HG03565 (cell line): Measurements from ENCODE around the gene CCDC134.
A peak's percentile ranks its signal among the peaks of the same experiment; 100 is the strongest.

Source experiments
- ATAC-seq: cut with Tn5 transposase; IDR thresholded peaks from one replicate; pipeline ENCODE4 v1.9.1; 2021; ENCODE audit warnings: mild to moderate bottlenecking, moderate library complexity; ENCODE audit not compliant: unreplicated experiment

CCDC134 gene

DNA sequence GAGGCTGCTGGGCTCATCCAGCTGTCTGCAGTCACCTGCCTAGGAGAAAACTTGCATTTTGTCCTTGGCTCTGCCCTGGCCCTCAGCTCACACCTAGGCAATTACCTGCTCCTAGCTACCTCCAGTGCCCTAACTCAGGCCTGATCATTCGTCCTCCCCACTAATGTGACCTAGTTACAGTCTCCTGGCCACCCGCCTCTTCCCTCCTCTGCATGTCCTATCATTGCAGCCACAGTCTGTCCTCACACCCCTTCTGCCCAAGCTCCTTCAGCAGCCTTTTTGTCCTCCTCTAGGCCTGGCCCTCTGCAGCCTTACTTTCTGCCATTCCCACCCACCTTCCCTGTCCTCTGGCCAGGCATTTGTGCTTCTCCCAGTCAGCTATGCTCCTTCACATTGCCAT lies 17.7 kb upstream of the CCDC134 start:
- no peak for ATAC-seq

DNA sequence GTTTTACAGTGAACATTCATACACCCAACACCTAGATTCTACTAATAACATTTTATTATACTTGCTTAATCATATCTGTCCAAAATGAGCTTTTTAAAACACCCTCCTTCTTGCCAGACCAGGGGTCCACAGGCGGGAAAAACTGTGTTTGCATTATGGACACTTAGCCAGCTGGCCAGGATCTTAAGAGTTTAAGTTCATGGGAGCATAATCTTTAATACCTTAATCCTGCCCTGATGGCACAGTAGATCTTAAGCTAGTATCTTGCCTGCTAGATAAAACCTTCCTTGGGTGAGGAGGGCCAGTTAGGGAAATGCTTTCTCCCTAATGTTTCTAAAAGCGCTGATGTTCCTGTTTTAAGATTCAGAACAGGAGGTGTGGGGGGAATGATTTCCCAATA lies 13.1 kb upstream of the CCDC134 start:
- no peak for ATAC-seq

DNA sequence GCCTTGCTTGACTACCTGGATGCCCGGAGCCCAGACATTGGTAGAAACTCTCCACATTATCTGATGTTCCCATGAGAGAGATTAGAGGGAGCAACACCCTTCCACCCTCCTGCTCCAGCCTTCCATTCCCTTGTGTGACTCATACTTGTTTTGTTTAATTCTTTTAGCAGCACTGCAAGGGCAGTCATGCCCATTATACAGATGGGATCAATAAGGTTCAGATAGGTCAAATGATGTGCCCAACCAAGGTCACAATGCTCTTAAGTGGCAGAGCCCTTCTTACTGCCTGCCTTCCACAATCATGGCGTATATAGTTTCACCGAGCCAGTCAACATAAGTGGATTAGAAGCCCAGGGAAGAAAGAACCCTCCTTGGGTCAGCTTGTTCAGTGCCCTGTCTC lies 6.6 kb upstream of the CCDC134 start:
- no peak for ATAC-seq

DNA sequence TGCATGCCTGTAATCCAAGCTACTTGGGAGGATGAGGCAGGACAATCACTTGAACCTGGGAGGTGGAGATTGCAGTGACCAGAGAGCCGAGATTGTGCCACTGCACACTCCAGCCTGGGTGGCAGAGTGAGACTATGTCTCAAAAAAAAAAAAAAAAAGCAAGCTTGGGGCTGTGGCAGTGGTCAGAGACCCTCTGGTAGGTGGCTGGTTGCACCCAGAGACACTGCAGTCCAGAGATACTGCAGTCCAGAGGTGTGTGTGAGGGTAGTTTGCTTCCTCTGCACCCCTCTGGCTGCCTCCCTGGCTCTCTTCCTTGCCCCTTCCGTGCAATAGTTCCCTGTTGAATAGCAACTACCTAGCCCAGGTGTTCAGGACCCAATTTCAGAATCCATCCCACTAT lies 1.7 kb upstream of the CCDC134 start:
- ATAC-seq: no peak

DNA sequence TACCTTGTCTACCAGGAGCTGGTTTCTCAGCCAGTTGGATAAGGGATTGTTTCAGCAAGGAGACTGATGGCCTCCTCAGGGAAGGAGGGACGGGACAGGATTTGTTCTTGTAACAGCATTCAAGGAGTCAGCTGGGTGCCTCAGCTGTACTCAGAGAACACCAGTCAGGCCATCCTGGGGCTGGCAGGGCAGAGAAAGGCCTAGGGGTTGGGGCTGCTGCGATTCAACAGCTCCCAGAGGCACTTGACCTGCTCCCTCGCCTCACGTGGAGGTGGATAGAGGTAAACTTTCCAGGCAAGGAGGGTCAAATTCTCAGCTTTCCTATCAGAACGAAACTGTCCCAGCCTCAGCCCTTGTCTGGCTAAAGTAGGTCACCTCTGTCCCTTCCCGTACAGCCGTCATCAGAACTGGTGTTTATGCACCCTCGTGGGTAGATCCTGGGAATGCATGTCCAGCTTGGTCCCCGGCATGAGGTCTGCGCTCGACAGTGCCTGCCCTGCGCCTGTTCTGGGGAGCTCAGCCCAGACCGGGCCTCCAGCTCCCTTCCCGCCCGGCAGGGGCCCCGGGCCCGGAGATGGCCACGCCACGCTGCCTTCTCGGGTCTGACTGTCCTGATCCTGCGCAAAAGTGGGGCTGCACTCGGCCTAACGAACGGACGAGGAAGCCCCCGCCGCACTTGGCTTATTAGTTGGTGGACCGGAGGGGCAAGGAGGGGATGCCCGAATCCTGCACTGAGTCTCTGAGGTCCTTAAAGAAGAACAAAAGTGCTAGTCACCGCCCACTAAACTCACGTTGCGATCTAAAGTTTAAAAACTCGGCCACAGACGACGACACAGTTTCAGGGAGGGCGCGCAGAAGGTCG lies 762 bp upstream of the CCDC134 start:
- ATAC-seq: peak; percentile 5

DNA sequence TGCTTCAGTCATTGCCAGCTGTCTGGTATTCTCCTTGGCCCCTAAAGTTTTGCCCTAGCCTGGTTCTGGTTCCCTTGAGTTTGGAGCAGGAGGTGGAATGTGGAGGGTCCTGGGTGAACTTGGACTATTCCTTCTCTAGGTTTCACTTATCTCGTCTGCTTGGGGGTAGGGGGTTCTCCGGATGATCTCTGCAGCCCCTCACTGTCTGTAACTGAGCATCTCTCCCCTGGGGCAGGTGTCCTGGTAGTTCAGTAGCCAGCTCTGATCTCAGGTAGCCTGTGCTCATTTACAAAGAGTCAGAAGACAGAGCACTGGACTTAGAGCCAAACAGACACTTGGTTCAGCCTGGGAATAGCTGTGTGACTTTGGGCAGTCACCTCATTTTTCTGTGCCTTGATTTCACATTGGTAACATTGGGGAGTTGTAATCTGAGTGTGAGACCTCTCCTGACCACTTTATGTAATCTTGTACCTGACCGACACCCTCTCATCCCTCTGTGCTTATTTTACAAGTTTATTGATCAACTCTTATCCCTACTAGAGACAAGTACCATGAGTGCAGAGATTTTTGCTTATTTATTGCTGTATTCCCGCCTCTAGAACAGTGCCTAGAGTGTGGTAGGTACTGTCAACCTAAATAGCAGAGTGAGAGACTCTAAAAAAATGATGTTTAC lies 804 bp downstream of the CCDC134 start:
- ATAC-seq: no peak

DNA sequence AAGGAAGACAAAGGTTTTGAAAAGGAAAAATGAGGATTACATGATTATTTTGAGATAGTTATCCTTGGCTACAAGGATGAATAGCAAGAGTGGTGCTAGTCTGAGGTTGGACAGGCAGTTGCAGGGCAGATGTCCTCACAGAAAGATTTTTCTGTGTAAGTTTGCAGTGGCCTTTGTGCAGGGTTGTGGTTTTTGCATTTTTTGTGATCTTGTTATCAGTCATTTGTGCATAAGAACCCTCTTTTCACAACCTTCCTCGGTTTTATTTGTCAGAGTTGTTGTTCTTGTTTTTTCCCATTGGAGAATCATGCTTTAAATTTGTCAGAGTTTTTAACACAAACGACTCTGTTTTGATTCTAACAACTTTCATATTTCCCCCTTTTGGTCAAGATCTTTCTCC lies 1.4 kb downstream of the CCDC134 start:
- ATAC-seq: no peak

DNA sequence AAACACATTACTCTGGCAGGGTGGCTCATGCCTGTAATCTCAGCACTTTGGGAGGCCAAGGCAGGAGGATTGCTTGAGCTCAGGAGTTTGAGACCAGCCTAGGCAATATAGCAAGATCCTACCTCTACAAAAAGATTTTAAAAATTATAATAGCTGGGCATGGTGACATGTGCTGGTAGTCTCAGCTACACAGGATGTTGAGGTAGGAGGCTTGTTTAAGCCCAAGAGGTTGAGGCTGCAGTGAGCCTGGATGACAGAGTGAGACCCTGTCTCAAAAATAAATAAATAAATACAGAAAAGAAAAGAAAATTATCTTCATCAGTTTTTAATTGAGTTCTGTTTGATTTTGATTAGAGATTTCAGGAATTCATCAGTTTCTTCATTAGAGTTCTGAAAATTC lies 5.2 kb downstream of the CCDC134 start:
- no peak for ATAC-seq

DNA sequence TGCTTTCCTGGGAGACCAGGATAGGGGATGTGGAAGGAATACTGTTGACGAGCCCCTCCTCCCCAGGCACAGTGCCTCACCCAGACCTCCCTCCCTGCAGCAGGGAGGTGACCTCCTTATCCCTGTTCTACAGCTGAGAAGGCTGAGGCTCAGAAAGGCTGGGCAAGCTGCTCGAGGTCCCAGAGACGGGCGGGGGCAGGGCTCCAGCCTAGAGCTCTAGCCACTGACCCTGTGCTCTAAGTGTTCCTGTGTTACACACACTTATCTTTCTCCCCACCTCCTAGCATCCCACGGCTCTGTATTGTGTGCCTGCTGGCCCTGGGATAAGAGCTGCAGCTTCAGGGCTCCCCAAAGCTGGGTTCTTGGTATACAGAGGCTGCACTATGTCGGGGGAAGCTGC lies 7.9 kb downstream of the CCDC134 start:
- no peak for ATAC-seq

DNA sequence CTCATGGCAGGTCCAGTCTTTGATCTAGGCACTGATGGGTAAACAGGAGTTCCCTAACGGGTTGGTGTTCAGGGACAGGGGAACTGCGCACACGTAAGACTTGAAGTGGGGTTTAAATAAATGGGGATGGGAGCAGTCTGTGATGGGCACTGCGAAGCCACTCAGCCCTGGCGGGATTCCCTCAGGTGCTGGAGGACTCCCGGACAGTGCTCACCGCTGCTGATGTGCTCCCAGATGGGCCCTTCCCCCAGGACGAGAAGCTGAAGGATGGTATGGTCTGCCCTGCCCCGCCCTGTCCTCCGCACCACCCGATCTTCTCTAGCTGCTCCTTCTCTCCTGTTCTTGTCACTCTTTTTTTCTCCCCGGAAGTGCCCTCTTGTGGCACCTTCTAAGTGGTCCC lies 9.5 kb downstream of the CCDC134 start:
- no peak for ATAC-seq

DNA sequence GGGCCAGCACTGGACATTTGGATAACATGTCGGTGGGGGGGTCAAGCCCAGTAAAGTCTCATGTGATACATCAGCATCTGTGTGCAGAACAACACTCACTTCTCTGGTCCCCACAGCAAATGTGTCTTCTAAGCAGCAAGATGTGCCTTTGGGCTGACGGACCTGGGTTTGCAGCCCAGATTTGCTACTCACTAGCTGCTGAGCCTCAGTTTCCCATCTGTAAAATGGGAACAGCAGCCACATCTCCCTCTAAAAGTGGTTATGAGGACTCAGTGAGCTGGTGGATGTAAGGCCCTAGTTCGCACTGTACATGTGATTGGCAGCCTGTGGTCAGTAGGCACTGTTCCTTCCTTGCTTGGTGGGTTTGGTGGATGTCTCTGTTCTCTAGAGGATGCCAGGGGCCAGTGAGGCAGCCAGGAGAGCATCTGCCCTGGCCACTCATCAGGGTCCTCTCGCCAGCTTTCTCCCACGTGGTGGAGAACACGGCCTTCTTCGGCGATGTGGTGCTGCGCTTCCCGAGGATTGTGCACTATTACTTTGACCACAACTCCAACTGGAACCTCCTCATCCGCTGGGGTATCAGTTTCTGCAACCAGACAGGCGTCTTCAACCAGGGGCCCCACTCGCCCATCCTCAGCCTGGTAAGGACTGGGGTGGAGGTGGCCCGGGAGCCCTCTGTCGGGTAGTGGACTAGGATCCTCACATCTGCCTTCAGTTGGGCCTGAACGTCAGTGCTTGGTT lies 12.5 kb downstream of the CCDC134 start:
- ATAC-seq: no peak

DNA sequence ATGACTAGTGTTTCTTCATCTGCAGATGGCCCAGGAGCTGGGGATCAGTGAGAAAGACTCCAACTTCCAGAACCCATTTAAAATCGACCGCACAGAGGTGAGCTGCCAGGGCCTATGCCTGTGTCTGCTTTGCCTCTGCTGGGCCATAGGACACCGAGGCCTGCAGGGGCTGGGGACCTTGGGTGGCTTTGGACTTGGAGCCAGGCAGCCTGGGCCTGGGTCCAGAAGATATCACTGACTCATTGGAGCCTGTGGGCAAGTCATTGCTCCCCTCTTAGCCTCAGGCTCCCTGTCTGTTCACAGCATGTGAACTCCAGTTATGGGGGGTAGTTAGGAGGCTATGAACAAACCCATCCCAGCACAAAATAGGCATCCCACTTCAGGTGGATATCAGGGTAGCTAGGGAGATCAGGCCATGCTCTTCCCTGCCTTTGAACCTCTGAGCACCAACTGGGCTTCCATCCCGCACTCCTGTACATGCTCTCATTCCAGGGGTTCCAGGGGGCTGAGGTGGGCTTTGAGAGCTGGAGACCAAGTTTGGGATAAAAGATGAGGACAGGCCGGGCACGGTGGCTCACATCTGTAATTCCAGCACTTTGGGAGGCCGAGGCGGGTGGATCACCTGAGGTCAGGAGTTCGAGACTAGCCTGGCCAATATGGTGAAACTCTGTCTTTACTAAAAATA lies 13.4 kb downstream of the CCDC134 start:
- no peak for ATAC-seq

DNA sequence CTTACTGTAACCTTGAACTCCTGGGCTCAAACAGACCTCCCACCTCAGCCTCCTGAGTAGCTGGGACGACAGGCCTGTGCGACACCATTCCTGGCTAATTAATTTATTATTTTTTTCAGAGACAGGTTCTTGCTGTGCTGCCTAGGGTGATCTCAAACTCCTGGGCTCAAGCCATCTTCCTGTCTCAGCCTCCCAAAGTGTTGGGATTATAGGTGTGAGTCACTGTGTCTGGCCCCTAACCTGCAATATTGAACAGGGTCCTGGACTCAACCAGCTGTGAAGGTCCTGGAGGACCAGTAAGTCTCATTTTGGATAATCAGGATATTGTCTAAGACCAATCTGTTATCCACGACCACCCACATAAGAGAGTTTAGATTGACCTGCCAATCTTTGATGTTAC lies 15.2 kb downstream of the CCDC134 start:
- ATAC-seq: no peak

DNA sequence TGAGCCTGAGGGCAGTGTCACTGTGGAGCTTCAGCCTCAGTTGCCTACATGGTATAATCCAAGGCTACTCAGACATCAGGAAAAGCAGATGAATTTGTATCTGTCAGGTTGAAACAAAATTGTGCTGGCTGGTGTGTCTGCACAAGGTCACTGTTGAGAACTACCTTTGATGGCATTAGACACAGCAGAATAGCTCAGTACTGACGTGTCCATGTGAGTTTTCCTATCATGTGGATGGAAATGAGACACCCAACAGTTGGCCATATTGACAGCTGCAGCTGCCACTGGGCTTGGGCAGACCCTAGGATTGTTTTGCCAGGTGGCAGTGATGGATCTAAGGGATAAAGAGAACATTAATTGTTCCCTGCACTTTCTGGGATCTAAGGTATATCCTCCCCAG lies 15.8 kb downstream of the CCDC134 start:
- no peak for ATAC-seq

DNA sequence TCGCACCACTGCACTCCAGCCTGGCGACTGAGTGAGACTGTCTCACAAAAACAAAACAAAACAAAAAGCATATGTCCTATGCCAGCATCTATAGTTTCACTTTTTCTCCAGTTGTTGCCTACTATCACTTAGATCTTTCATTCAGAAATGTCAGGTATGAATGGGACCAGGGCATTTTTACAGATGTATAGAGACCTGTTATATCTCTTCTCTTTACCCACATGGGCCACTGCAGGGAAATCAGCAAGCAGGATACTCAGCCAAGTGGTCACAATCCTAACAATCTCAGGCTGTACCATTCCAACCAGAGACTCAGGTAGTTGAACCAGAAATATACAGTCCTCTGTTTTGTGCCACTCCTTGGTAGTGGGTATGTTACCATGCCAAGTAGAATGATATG lies 16.4 kb downstream of the CCDC134 start:
- no peak for ATAC-seq

DNA sequence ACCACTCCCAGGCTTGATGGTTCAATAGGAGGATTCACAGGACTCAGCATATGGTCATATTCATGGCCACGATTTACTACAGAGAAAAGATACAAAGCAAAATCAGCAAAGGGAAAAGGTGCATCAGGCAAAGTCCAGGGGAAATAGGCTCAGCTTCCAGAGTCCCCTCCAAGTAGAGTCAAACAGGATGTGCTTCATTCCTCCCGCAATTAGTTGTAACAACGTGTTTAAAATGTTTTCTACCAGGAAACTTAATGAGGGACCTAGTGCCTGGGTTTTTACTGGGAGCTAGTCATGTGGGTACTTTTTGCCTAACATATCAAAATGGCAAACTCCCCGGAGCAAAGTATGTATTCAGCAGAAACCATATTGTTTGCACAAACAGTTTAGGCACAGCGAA lies 17.5 kb downstream of the CCDC134 start:
- no peak for ATAC-seq

DNA sequence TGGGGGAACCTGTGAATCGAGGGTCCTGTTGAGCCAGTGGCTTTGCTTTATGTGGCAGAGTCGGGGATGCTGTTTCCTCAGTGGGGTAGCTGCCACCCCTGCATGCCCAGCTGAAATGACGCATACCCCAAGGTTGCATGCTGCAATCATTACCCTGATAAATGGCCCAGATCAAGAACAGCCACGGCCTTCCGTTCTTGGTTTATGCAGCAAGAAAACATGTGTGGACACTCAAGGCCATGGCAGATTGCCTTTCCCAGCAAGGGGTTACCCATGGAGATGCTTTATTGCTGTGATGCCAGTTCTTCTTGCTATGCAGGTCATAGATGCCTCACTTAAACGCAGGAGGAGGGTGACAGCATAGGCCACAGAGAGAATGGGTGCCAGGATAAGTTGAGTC lies 18.1 kb downstream of the CCDC134 start:
- no peak for ATAC-seq

DNA sequence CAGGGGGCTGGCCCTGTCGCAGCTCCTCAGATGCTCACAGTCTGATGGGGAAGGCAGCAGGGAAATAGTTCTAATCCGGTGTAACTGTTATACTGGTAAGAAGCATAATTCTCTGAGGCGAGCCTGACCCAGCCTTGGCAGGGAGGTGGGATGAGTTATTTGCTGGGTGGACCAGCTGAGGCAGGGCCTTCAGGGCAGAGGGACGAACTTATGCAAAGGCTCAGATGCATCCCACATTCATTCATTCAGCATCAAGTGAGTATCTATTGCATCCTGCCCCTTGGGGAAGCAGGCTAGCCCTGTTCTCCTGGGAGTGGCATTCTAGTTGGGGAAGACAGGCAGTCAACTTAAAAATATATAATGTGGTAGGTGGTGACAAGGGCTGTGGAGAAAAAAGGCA lies 18.8 kb downstream of the CCDC134 start:
- no peak for ATAC-seq

DNA sequence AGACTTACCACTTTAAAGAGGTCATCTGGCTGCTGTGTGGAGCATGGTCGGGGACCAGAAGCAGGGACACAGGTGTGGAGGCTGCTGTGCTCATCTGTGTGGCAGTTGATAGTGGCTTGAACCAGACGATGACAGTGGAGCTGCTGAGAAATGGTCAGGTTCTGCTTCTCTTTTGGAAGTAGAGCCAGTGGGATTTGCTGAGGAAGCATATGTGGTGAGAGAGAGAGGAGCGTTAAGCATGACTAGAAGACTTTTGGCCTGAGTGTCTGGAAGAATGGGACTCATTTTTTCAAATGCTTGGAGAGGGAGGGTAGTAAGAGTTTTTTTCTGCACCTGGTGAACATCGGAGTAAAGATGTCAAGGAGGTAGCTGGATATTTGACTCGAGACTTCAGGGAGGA lies 20.0 kb downstream of the CCDC134 start:
- no peak for ATAC-seq

DNA sequence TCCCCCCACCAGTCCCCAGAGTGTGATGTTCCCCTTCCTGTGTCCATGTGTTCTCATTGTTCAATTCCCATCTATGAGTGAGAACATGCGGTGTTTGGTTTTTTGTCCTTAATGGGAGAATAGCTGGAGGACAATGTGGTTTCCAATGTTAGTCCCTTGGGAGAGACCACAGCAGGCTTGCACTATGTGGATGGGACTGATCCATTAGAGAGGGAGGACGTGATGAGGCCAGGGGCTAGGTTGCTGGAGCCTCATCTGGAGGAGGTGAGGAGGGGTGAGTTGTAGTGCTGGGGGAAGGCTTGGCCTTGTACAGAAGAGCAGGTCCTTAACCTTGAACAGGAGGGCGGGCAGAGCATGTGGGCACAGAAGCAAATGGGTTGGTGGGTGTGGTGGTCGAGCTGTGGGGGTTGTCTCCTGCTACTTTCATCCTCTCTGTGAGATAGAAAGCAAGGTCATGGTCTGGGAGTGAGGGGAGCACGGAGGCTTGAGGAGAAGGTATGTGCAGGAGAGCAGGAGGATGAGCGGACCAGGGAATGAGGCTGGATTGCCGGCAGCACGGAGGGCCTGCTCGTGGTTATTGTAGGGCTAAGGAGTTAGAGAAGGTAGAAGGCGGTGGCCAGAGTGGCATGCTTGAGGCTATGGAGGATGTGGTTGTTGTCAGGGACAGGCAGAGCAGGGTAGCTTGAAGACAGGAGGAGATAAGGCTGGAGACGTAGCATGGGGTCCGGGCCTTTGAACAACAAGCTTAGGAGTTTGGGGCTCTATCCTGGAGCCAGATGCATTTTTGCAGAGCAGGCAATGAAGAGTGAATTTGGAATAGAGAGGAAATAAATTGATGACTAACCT lies 21.2 kb downstream of the CCDC134 start:
- no peak for ATAC-seq
